Fibroblast of lung (primary cell): ENCODE measurements around the gene TENT4A.

Experiments used
- CTCF ChIP-seq, 2 donors: IDR thresholded peaks in 1 of 2; conservative IDR thresholded peaks in 1 of 2; 1 replicate in 1 of 2; 2 replicates in 1 of 2; pipeline ENCODE4 v1.5.1; 2011 to 2012; ENCODE audit warnings: low read length in 2 of 2, control low read depth in 1 of 2, inconsistent platforms in 1 of 2, low read depth in 1 of 2, mild to moderate bottlenecking in 1 of 2
- EZH2 ChIP-seq: IDR thresholded peaks from 2 replicates; pipeline ENCODE4 v1.5.1; 2012; ENCODE audit warnings: low read length, control low read depth, mild to moderate bottlenecking; ENCODE audit errors: missing control alignments

GRCh38 chr5:6788439-6788838, 75.2 kb downstream of the TENT4A start:
- no peak for TF ChIP-seq CTCF (conservative IDR thresholded peaks at IDR 0.05 in 1 of 2, IDR thresholded peaks at IDR 0.05 in 1 of 2; ENCODE audit: low read depth in 1 of 2, low read length in 2 of 2)
- no peak for TF ChIP-seq EZH2
